Endothelial cell of umbilical vein (primary cell): ENCODE data around the gene SOHLH1. TPM values are rescaled to one million over a fixed set of nuclear protein-coding genes. Genes with fewer than 3 reads are reported as not detected.

Experiments used
- BruUV-seq: library from RNA; stranded (reverse); fragments of 400-500 nt; replicated peaks from 2 replicates; lab custom pipeline; 2021; lab: Mats Ljungman, UMichigan
- CTCF ChIA-PET: fragments of 300-600, 350-600 bp; sonication (Branson Sonifier 250); formaldehyde crosslinking; loops from one replicate; lab custom pipeline; 2021; ENCODE audit warnings: antibody characterized with exemption, inconsistent platforms; lab: Charles Lee
- POLR2A ChIA-PET: fragments of 300-600, 350-600 bp; sonication (Branson Sonifier 250); formaldehyde crosslinking; loops from one replicate; lab custom pipeline; 2021; ENCODE audit warnings: antibody characterized with exemption, inconsistent platforms; lab: Charles Lee
- DNase-seq: peaks from one replicate; pipeline ENCODE4 v3.0.0-alpha.2; 2011; ENCODE audit warnings: low read depth, low spot score
- FAIRE-seq: peaks from 2 replicates; lab custom pipeline; 2011; peaks lifted over from hg19 to GRCh38; lab: Jason Lieb, UNC
- H2AFZ ChIP-seq: 2 replicates; pipeline ENCODE4 v1.6.0; 2012; ENCODE audit warnings: low read depth, low read length, control low read depth, inconsistent platforms
- H3K27ac ChIP-seq: 2 replicates; pipeline ENCODE4 v1.5.1; 2011; ENCODE audit warnings: low read depth, mild to moderate bottlenecking, control low read depth, low read length, moderate library complexity; ENCODE audit not compliant: insufficient read depth
- H3K27me3 ChIP-seq, 2 experiments: 2 replicates each; pipeline versions ENCODE4 v1.6.0 to v1.6.1; 2011; ENCODE audit warnings: low read length in 2 of 2, mixed read lengths in 1 of 2; ENCODE audit not compliant: control insufficient read depth in 2 of 2, insufficient read depth in 2 of 2
- H3K36me3 ChIP-seq, 2 experiments: 2 replicates in 1 of 2; 3 replicates in 1 of 2; pipeline ENCODE4 v1.5.1; 2011; ENCODE audit warnings: low read length in 2 of 2, mild to moderate bottlenecking in 1 of 2, moderate library complexity in 1 of 2; ENCODE audit not compliant: control insufficient read depth in 2 of 2, insufficient read depth in 2 of 2; ENCODE audit errors: extremely low read depth in 1 of 2
- H3K4me1 ChIP-seq: 3 replicates; pipeline ENCODE4 v1.5.1; 2011; ENCODE audit warnings: mild to moderate bottlenecking, low read length; ENCODE audit not compliant: control insufficient read depth, insufficient read depth; ENCODE audit errors: extremely low read depth
- H3K4me2 ChIP-seq: 2 replicates; pipeline ENCODE4 v1.6.1; 2011; ENCODE audit warnings: low read length, control low read depth, mixed read lengths; ENCODE audit not compliant: insufficient read depth
- H3K4me3 ChIP-seq, 3 experiments: fragments of 200-600 bp in 1 of 3; sonication (generic), shearing (Covaris generic) in 1 of 3; replicated peaks in 1 of 3; 2 replicates each; pipeline ENCODE4 v1.5.1; 2011 to 2016; ENCODE audit warnings: control low read depth in 3 of 3, low read length in 3 of 3, mild to moderate bottlenecking in 2 of 3, inconsistent platforms in 1 of 3, low read depth in 1 of 3, moderate library complexity in 1 of 3; ENCODE audit not compliant: insufficient read depth in 1 of 3
- H3K79me2 ChIP-seq: 2 replicates; pipeline ENCODE4 v1.6.0; 2012; ENCODE audit warnings: low read length, inconsistent platforms; ENCODE audit not compliant: control insufficient read depth, insufficient read depth
- H3K9ac ChIP-seq: replicated peaks from 2 replicates; pipeline ENCODE3; 2011; ENCODE audit warnings: low read length, control low read depth; ENCODE audit not compliant: insufficient read depth; ENCODE audit errors: extremely low read depth
- H3K9me1 ChIP-seq: replicated peaks from 3 replicates; pipeline ENCODE4 v1.6.0; 2011; ENCODE audit warnings: mild to moderate bottlenecking, low read length; ENCODE audit not compliant: control insufficient read depth, insufficient read depth; ENCODE audit errors: extremely low read depth
- H3K9me3 ChIP-seq: replicated peaks from 2 replicates; pipeline ENCODE4 v1.5.1; 2012; ENCODE audit warnings: low read length, inconsistent platforms; ENCODE audit not compliant: control insufficient read depth, insufficient read depth
- H4K20me1 ChIP-seq: replicated peaks from 2 replicates; pipeline ENCODE3; 2011; ENCODE audit warnings: mild to moderate bottlenecking, low read length; ENCODE audit not compliant: control insufficient read depth, insufficient read depth; ENCODE audit errors: extremely low read depth
- EZH2 ChIP-seq: IDR thresholded peaks from 2 replicates; pipeline ENCODE4 v1.6.1; 2012; ENCODE audit warnings: borderline replicate concordance, low read depth, mild to moderate bottlenecking, moderate library complexity, low read length, inconsistent platforms; ENCODE audit not compliant: severe bottlenecking
- FOS ChIP-seq: IDR thresholded peaks from 2 replicates; pipeline ENCODE4 v1.6.1; 2011; ENCODE audit warnings: mild to moderate bottlenecking, low read length, moderate library complexity, borderline replicate concordance; ENCODE audit not compliant: insufficient read depth
- GATA2 ChIP-seq: IDR thresholded peaks from 2 replicates; pipeline ENCODE4 v1.7.0; 2011; ENCODE audit warnings: low read depth, mild to moderate bottlenecking, moderate library complexity, mixed read lengths, low read length; ENCODE audit not compliant: insufficient read length, insufficient read depth
- JUN ChIP-seq: IDR thresholded peaks from 2 replicates; pipeline ENCODE4 v1.6.1; 2011; ENCODE audit warnings: borderline replicate concordance, low read depth; ENCODE audit not compliant: insufficient read length, insufficient read depth
- MAX ChIP-seq: IDR thresholded peaks from 2 replicates; pipeline ENCODE4 v1.6.1; 2011; ENCODE audit not compliant: insufficient read depth, insufficient read length
- MYC ChIP-seq: IDR thresholded peaks from one replicate; pipeline ENCODE4 v1.6.1; 2011; ENCODE audit warnings: mild to moderate bottlenecking, low read depth, low read length
- POLR2A ChIP-seq: IDR thresholded peaks from 2 replicates; pipeline ENCODE4 v1.6.1; 2012; ENCODE audit warnings: low read depth, mild to moderate bottlenecking, control low read depth, low read length
- POLR2AphosphoS5 ChIP-seq: IDR thresholded peaks from 2 replicates; pipeline ENCODE4 v1.6.1; 2012; ENCODE audit warnings: low read depth, mild to moderate bottlenecking, control low read depth, low read length, moderate library complexity; ENCODE audit not compliant: insufficient read depth
- dilution Hi-C: fragments of 300-500 bp; cut with MboI; formaldehyde crosslinking; loops from one replicate; pipeline ENCODE4 v1.15.0; 2019; ENCODE audit warnings: low sequenced_read_pairs; ENCODE audit not compliant: extremely low pct_ligation_motif_present
- intact Hi-C: fragments of 100-400 bp; cut with micrococcal nuclease; formaldehyde crosslinking; loops from one replicate; pipeline ENCODE4 v1.10.0; 2022
- polyA plus RNA-seq, 4 experiments: library from polyadenylated mRNA; depleted of rRNA in 3 of 4; stranded (reverse) in 3 of 4; unstranded in 1 of 4; fragments of >200 nt; gene quantifications; 2 replicates each; pipeline versions ENCODE4 v1.2.1 to v1.2.3, GENCODE V29; 2011 to 2012; ENCODE audit warnings: missing spikeins in 1 of 4
- total RNA-seq: library from RNA; stranded (reverse); gene quantifications from 2 replicates; pipeline ENCODE4 v1.2.3, GENCODE V29; 2021
- TF ChIP-seq, protein P1 (sequence below), 2 donors: IDR thresholded peaks; 1 replicate in 1 of 2; 2 replicates in 1 of 2; pipeline ENCODE4 v1.5.1; 2011; ENCODE audit warnings: low read length in 2 of 2, mild to moderate bottlenecking in 2 of 2, moderate library complexity in 2 of 2, control low read depth in 1 of 2, inconsistent platforms in 1 of 2, low read depth in 1 of 2; ENCODE audit not compliant: insufficient read depth in 1 of 2; ENCODE audit errors: extremely low read depth in 1 of 2

Gene SOHLH1
- total and polyA plus RNA-seq, 2 donors (not counting 3 experiments of a cell fraction or from before 2014, with no cell fraction given), result not detected

DNA sequence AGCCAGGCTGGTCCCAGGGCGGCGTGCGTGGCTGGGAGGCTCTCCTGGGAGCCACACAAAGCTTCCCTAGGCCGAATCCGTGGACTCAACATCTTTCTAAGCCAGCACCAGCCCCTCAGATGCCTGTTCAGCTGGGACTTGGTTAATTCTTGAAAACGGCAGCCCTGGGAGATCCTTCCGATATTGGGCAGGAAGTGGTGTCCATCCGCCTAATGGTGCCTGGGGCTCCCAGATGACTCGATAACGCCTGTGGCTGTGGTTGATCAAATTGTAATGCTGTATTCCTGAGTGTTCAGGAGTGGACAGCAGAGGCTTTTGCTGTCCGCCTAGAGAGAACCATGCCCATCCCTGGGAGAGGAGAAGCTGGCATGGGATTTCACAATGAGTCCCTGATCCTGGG, 16.8 kb upstream of the SOHLH1 start:
- H2AFZ ChIP-seq, result no peak overlapping the region
- H4K20me1 ChIP-seq, result no peaks in the 10 kb centered on the region
- no TSS peak for BruUV-seq
- ChIA-PET CTCF (no interaction called here), POLR2A (no interaction called here)
- intact Hi-C loops, result no loop called here
- TF ChIP-seq, protein P1, sequence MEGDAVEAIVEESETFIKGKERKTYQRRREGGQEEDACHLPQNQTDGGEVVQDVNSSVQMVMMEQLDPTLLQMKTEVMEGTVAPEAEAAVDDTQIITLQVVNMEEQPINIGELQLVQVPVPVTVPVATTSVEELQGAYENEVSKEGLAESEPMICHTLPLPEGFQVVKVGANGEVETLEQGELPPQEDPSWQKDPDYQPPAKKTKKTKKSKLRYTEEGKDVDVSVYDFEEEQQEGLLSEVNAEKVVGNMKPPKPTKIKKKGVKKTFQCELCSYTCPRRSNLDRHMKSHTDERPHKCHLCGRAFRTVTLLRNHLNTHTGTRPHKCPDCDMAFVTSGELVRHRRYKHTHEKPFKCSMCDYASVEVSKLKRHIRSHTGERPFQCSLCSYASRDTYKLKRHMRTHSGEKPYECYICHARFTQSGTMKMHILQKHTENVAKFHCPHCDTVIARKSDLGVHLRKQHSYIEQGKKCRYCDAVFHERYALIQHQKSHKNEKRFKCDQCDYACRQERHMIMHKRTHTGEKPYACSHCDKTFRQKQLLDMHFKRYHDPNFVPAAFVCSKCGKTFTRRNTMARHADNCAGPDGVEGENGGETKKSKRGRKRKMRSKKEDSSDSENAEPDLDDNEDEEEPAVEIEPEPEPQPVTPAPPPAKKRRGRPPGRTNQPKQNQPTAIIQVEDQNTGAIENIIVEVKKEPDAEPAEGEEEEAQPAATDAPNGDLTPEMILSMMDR (IDR thresholded peaks at IDR 0.05; ENCODE audit: extremely low read depth in 1 of 2, insufficient read depth in 1 of 2, low read depth in 1 of 2, low read length in 2 of 2), result no peak
- TF ChIP-seq GATA2, result no peak
- TF ChIP-seq FOS, result no peak
- no peak for TF ChIP-seq MAX
- TF ChIP-seq JUN, result no peak
- no peak for TF ChIP-seq POLR2AphosphoS5
- no peak for TF ChIP-seq EZH2
- no peak for TF ChIP-seq MYC
- TF ChIP-seq POLR2A, result no peak
- H3K79me2 ChIP-seq, result no peaks in the 10 kb centered on the region
- H3K9ac ChIP-seq, result no peak overlapping the region
- dilution Hi-C loops, result no loop called here
- peaks cover 6% of the 10 kb centered on the region for H3K4me1 ChIP-seq
- H3K9me3 ChIP-seq, result no peaks in the 10 kb centered on the region
- FAIRE-seq (no peak), DNase-seq (no peak)
- peaks cover 13 to 28% of the 10 kb centered on the region in 2 experiments for H3K27me3 ChIP-seq
- no peak overlapping the region for H3K4me3 ChIP-seq
- H3K4me2 ChIP-seq, result no peak overlapping the region
- no peaks in the 10 kb centered on the region for H3K9me1 ChIP-seq
- no peak overlapping the region for H3K27ac ChIP-seq
- no peaks in the 10 kb centered on the region for H3K36me3 ChIP-seq
